NCI-H460 (cell line): ENCODE results near the gene RELCH. TPM values are rescaled to one million over a fixed set of nuclear protein-coding genes. Genes with fewer than 3 reads are reported as not detected.
A peak's percentile ranks its signal among the peaks of the same experiment; 100 is the strongest.
"Not testable (repeated sequence)": the region's sequence is repeated elsewhere in the genome, so short reads cannot be mapped to it uniquely, and the experiment has no call there.

Source experiments
- DNase-seq: peaks from one replicate; pipeline ENCODE4 v3.0.0-alpha.2; 2016; ENCODE audit warnings: low read depth; ENCODE audit errors: extremely low read depth
- polyA plus RNA-seq: library from polyadenylated mRNA; depleted of rRNA; stranded (reverse); fragments of >200 nt; gene quantifications from 2 replicates; pipeline ENCODE4 v1.2.3, GENCODE V29; 2014; cell fraction: nucleus; rRNA removed
- total RNA-seq: library from RNA; depleted of rRNA; stranded (reverse); fragments of >200 nt; shearing (Covaris generic); gene quantifications from 2 replicates; pipeline ENCODE4 v1.2.3, GENCODE V29; 2014; rRNA removed

RELCH gene
- 15.7 and 18.6 TPM in 2 replicates for total RNA-seq
- polyA plus RNA-seq, result 26.3 and 31.9 TPM in 2 replicates

- DNase-seq, result peak; percentile 97
Observed at GRCh38 chr18:62186774-62187542, at the start of gene RELCH, which contains the start of gene PIGN. RELCH (plus strand) TSS chr18:62187255; CDS start chr18:62187506, 251 bp downstream. PIGN (minus strand) TSS chr18:62187056; CDS start chr18:62161353, 25,703 bp downstream.

DNA sequence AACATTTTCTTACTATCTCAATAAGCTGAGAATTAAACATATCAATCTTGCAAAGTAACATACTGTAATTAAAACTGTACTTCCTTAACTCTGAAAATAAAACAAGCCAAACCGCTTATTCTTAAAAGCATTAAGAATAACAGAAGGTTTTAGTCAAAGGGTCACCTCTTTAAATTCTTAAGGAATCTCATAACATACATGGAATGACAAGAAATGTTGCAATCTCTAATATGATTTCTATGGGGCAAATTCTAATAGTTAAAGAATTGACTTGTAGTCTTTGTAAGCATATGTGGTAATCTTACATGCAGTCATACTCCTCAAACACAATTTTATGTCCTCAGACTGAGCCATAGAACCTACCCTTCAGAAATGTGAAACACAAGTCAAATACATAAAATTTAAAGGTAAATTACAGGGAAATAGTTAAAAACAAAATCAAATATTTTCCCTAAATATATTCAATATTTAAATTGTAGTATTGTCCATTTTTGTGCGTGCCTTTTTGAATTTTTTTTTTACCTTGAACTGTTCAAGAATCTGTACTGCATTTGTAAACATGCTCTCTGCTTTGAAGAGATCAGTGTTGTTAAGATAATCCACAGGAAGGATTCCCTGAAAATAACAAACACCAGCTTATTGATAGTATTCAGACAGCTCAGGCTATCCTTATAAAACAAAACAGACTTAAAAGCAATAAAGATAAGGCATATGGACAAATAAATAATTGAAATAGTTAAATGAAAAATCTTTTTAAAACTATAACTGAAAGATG, 48.4 kb upstream of the RELCH start:
- DNase-seq, result no peak

GRCh38 chr18:62140259-62140658, 46.8 kb upstream of the RELCH start:
- DNase-seq, result no peak

- DNase-seq, result no peak
Observed at GRCh38 chr18:62144338-62144737, 42.7 kb upstream of the RELCH start.

DNA sequence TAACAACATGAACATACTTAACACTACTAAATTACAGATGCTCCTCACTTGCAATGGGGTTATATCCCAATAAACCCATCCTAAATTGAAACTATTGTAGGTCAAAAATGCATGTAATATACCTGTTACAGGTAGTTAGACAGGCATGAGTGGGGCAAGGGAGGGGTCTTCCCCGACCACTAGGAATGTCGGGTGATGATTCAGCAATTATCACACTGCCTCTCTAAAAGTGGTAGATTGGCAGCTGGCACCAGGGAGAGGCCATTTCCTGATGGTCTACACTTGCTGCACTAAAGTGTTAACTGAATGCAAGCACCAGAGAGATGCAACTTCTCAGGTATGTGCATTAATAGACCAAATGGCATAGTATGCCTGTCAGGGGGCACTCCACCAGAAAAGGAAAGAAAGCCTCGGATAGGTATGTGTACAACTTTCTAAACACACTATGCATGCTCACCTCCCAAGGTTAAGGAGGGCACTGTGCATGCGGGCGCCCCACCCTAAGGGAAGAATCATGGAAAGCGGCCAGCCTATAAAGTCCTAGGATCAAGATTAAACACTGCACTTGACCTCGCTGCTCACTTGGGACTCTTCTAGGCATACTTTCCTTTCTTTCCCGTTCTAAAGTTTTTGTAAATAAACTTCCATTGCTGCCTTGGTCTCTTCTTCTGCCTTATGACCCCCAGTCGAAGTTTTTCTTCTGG, 35.8 kb upstream of the RELCH start:
- DNase-seq, result no peak

- DNase-seq, result no peak
Observed at GRCh38 chr18:62152844-62153243, 34.2 kb upstream of the RELCH start.

DNA sequence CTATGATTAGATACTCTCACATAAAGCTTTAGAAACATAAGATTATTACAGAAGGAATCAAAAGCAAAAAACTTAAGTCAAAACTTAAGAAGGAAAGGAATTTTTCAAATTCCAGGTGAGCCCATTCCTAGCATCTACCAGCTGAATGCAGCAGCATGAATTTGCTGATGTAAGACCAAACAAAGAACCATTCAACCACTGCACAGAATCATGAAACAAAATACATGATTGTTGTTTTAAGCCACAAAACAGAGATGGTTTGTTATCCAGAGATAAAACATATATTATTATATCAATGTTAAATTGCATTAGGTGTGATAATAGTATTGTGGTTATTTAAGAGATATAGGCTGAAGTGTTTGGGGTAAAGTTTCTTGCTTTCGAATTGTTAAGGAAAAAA, 29.2 kb upstream of the RELCH start:
- no peak for DNase-seq

- DNase-seq, result no peak
Observed at GRCh38 chr18:62164310-62164709, 22.7 kb upstream of the RELCH start.

GRCh38 chr18:62164855-62165487, 22.1 kb upstream of the RELCH start:
- DNase-seq, result no peak

GRCh38 chr18:62165583-62165982, 21.5 kb upstream of the RELCH start:
- DNase-seq, result no peak

DNA sequence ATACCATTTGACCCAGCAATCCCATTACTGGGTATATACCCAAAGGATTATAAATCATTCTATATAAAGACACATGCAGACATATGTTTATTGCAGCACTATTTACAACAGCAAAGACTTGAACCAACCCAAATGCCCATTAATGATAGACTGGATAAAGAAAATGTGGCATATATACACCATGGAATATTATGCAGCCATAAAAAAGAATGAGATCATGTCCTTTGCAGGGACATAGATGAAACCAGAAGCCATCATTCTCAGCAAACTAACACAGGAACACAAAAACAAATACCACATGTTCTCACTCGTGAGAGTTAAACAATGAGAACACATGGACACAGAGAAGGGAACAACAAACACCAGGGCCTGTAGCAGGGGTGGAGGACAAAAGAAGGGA, 20.5 kb upstream of the RELCH start:
- not testable (repeated sequence) for DNase-seq

DNA sequence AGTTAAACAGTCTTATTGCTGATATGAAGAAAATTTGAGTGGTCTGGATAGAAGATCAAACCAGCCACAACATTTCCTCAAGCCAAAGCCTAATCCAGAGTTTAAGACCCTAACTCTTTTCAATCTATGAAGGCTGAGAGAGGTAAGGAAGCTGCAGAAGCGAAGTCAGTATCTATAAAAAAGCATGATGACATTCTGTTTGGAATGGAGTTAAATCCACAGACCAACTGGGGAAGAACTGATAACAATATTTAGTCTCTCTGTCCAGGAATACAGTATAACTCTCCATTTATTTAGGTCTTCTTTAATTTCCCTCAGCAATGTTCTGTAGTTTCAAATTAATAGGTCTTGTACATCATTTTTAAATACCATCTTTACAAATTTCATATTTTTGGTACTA, 16.2 kb upstream of the RELCH start:
- no peak for DNase-seq

- no peak for DNase-seq
Observed at GRCh38 chr18:62172298-62172697, 14.8 kb upstream of the RELCH start.

DNA sequence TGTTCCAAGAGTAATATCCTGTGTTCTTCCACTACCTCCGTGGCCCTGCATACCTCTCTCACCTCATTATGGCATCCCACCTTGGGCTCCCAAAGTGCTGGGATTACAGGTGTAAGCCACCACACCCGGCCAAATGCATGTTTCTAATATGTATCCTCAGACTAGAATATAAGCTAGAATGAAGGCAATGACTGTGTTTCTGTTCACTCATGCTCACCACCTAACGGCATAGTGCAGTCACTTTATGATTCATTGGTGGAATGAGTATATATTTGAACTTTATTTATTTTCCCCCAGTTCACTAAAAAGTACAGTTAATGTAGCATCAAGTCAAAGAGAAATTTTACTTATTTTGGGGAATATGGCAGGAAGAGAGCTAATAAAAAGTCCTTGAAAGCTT, 11.5 kb upstream of the RELCH start:
- no peak for DNase-seq

DNA sequence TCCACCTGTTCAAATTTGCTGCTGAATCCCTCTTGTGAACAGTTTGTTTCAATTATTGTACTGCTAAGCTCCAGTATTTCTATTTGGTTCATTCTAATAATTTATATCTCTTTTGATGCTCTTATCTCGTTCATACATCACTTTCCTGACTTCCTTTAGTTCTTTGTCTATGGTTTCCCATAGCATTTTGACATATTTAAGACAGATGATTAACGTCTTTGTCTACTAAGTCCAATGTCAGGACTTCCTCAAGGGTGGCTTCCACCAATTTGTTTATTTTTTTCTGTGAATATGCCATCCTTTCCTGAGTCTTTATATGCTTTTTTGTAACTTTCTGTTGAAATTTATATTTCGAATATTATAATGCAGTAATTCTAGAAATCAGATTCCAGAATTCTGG, 9.8 kb upstream of the RELCH start:
- DNase-seq, result no peak

- DNase-seq, result no peak
Observed at GRCh38 chr18:62179213-62179612, 7.8 kb upstream of the RELCH start.

DNA sequence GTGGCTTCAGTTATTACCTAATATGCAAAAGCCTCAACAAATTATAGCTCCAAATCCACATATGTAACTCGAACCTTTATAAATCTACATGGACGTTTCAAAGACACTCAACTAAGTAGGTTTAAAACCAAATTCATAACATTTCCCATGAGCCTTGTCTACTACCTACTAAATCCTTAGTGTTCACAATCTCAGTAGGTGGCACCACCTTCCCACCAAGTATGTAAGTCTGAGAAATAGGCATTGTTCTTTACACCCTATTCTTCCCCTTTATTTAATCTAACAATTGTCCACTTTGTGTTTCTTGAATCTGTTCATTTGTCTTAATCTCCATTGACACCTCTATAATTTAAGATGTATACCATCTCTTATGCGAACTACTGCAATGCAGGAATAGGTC, 4.8 kb upstream of the RELCH start:
- no peak for DNase-seq

DNA sequence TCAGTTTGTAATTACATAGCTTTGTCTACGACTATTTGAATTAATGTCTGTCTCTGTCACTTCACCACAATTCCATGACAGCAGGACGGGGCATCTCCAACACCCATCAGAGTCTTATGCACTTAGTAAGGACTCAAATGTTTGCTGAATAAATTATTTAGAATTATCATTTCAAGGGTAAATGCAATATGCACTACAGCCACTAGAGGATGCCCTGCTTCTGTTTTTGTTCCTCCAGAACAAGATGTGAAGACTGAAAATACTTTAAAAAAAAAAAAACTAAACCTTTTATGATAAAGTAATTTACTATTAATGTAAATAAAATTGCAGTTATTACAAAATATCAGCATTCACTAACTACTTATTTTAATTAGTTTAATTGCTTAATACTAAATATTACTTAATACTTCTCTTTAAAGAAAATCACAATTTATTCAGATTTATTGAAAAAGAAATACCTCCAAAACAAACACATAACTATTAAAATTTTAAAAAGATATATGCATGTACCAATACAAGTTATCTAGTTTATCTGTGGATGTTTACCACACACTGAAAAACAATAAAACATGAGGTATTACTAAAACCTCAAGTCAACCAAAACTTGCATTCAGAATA, 3.4 kb upstream of the RELCH start:
- peak; percentile 26 for DNase-seq

DNA sequence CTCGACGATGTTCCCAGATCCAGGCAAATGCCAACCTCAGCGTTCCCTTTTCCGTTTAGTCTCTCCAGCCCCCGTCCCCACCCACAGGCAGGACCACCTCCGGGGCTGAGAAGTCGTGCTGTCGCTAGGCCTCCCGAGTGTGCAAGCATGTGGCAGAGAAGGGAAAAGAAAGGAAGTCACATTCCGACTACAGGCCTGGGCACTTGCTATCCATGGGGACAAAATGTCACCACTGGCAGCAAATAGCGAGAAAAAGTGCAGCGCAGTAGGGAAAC, 619 bp upstream of the RELCH start:
- peak; percentile 20 for DNase-seq
